GM12873 (cell line): Measurements from ENCODE around the gene GLCE.

Source experiments
- TF ChIP-seq, protein P1 (sequence below): IDR thresholded peaks from 2 replicates; pipeline ENCODE4 v1.5.1; 2012; ENCODE audit warnings: low read depth, mild to moderate bottlenecking, moderate library complexity, low read length, control low read depth; ENCODE audit not compliant: insufficient read depth; ENCODE audit errors: missing control alignments

GLCE gene

GRCh38 chr15:69140306-69140705 lies 20.1 kb upstream of the GLCE start:
- TF ChIP-seq, protein P1, sequence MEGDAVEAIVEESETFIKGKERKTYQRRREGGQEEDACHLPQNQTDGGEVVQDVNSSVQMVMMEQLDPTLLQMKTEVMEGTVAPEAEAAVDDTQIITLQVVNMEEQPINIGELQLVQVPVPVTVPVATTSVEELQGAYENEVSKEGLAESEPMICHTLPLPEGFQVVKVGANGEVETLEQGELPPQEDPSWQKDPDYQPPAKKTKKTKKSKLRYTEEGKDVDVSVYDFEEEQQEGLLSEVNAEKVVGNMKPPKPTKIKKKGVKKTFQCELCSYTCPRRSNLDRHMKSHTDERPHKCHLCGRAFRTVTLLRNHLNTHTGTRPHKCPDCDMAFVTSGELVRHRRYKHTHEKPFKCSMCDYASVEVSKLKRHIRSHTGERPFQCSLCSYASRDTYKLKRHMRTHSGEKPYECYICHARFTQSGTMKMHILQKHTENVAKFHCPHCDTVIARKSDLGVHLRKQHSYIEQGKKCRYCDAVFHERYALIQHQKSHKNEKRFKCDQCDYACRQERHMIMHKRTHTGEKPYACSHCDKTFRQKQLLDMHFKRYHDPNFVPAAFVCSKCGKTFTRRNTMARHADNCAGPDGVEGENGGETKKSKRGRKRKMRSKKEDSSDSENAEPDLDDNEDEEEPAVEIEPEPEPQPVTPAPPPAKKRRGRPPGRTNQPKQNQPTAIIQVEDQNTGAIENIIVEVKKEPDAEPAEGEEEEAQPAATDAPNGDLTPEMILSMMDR: no peak

GRCh38 chr15:69141286-69141701 lies 19.1 kb upstream of the GLCE start:
- TF ChIP-seq, protein P1: no peak

DNA sequence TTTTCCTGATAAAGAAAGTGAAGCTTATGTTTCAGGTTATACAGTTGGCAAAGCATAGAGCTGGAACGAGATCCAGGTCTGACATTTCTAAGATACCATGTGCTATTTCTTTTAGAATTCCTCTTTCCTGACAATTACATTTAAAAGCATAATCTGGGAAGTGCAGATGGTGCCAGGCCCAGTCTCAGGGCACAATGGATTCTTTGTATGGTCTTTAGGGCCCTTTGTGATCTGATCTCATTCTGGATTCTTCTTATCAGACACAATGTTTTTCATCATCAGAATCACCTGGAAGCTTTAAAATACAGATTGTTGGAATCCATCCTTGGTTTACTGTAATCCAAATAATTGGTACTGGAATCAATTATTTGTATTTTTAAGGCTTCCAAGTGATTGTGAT lies 18.6 kb upstream of the GLCE start:
- TF ChIP-seq, protein P1: no peak

- TF ChIP-seq, protein P1: no peak
Measured at GRCh38 chr15:69143756-69144436, 16.5 kb upstream of the GLCE start.

DNA sequence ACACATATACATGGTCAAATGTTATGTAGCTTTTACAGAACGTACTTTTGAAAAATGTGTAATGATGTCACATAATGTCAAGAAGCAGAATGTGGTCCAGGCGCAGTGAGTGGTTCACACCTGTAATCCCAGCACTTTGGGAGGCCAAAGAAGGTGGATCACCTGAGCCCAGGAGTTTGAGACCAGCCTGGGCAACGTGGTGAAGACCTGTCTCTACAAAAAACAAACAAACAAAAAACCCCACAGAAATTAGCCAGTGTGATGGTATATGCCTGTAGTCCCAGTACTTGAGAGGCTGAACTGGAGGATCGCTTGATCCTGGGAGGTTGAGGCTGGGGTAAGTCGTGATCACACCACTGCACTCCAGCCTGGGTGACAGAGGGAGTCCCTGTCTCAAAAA lies 15.9 kb upstream of the GLCE start:
- TF ChIP-seq, protein P1: no peak

- TF ChIP-seq, protein P1: no peak
Measured at GRCh38 chr15:69145149-69145693, 15.2 kb upstream of the GLCE start.

DNA sequence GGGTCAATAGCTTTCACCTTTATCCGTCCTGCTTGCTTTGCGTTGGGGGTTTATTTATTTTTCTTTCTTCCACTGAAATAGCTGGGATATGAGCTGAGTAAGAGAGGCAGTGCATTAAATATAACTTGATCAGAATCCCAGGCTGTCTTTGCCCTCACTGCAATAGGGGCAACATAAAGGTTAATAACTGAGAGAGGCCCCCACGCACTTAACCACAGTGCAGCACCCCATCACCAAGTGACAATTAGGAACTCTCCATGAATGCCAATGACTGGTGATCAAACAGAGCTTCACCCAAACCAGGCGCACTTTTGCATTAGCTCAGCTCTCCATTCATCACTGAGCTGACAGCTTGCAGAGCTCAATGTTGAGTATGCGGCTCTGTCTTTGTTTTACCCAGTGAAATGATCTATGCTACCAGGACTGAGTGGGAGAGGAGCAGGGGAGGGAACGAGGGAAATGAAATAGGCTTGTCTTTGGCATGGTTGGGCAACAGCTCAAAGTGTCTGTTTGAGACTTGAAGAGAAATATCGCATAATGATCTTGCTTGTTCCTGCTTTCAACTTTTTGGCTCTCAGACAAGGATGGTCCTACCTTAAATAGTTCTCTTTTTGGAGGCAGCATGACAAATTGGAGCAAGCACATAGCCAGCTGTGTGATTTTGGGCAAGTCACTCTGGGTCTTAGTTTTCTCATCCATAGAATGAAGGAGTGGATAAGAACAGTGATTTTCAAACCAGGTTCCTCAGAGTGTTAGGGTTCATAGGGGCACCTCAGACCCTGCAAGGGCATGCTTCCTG lies 14.5 kb upstream of the GLCE start:
- TF ChIP-seq, protein P1: no peak
